VCaP (cell line): ENCODE results near the gene PLEKHG2.
A peak's percentile ranks its signal among the peaks of the same experiment; 100 is the strongest.

Experiments used
- H3K27ac ChIP-seq: fragments of 450-650 bp; 2 replicates; pipeline ENCODE4 v1.5.1; 2017
- TF ChIP-seq, protein P1 (sequence below): fragments of 450-650 bp; conservative IDR thresholded peaks from 2 replicates; pipeline ENCODE4 v1.5.1; 2017; ENCODE audit warnings: mild to moderate bottlenecking, moderate library complexity

PLEKHG2 gene

GRCh38 chr19:39405958-39406655, 6.4 kb upstream of the PLEKHG2 start:
- TF ChIP-seq, protein P1, sequence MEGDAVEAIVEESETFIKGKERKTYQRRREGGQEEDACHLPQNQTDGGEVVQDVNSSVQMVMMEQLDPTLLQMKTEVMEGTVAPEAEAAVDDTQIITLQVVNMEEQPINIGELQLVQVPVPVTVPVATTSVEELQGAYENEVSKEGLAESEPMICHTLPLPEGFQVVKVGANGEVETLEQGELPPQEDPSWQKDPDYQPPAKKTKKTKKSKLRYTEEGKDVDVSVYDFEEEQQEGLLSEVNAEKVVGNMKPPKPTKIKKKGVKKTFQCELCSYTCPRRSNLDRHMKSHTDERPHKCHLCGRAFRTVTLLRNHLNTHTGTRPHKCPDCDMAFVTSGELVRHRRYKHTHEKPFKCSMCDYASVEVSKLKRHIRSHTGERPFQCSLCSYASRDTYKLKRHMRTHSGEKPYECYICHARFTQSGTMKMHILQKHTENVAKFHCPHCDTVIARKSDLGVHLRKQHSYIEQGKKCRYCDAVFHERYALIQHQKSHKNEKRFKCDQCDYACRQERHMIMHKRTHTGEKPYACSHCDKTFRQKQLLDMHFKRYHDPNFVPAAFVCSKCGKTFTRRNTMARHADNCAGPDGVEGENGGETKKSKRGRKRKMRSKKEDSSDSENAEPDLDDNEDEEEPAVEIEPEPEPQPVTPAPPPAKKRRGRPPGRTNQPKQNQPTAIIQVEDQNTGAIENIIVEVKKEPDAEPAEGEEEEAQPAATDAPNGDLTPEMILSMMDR = no peak
- peak overlapping the region; percentile 96 for H3K27ac ChIP-seq

- H3K27ac ChIP-seq = peak within 1 kb of the TSS; percentile 96
Measured at GRCh38 chr19:39406656-39407409, 5.6 kb upstream of the PLEKHG2 start, which contains the start of gene ZFP36. TSS of gene ZFP36 (plus strand) at chr19:39406847. CDS start at chr19:39406905, 58 bp downstream.

GRCh38 chr19:39407410-39407659, 5.1 kb upstream of the PLEKHG2 start:
- TF ChIP-seq, protein P1 = no peak
- peak overlapping the region; percentile 96 for H3K27ac ChIP-seq

More at GRCh38 chr19:39406656-39407409, 5.6 kb upstream of the PLEKHG2 start, which contains the start of gene ZFP36:
- TF ChIP-seq, protein P1 = no peak

DNA sequence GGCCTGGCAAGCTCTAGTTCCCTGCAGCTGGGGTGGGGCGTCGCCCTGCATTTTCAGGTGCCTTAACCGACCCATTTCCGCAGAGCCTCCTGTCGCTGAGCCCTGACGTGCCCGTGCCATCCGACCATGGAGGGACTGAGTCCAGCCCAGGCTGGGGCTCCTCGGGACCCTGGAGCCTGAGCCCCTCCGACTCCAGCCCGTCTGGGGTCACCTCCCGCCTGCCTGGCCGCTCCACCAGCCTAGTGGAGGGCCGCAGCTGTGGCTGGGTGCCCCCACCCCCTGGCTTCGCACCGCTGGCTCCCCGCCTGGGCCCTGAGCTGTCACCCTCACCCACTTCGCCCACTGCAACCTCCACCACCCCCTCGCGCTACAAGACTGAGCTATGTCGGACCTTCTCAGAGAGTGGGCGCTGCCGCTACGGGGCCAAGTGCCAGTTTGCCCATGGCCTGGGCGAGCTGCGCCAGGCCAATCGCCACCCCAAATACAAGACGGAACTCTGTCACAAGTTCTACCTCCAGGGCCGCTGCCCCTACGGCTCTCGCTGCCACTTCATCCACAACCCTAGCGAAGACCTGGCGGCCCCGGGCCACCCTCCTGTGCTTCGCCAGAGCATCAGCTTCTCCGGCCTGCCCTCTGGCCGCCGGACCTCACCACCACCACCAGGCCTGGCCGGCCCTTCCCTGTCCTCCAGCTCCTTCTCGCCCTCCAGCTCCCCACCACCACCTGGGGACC, 4.6 kb upstream of the PLEKHG2 start:
- peak overlapping the region; percentile 96 for H3K27ac ChIP-seq
- TF ChIP-seq, protein P1 = no peak

GRCh38 chr19:39408392-39409207, 3.9 kb upstream of the PLEKHG2 start:
- peak overlapping the region; percentile 96 for H3K27ac ChIP-seq

DNA sequence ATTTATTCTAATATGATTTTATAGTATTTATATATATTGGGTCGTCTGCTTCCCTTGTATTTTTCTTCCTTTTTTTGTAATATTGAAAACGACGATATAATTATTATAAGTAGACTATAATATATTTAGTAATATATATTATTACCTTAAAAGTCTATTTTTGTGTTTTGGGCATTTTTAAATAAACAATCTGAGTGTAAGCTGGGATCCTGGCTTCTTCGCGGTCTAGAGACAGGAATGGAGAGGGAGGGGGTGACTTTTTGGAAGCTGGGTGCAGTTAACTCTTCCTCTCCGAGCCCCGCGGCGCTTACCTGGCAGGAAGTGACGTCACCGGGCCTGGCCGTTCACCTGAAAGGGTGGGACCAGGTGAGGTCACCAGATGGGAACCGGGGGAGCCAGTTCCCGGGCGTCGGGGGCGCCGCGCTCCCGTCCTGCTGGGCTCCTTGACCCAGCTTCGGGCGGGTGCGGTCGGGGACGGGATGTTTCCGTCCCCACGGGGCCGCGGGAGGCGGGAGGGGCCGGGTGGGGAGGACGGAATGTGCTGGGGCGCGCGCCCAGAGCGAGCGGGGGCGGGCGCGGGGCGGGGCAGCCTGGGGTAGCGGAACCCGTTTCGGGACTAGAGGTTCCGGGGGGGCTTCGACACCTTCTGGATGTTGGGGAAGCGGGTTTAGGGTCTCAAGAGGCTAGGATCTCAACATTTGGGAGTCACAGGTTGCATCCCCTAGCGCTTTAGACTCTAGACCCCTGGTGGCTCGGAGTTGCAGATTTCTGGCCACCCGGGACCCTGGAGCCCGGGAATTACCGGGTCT, 3.1 kb upstream of the PLEKHG2 start:
- TF ChIP-seq, protein P1 = no peak
- peak overlapping the region; percentile 96 for H3K27ac ChIP-seq

More at GRCh38 chr19:39408392-39409207, 3.9 kb upstream of the PLEKHG2 start:
- TF ChIP-seq, protein P1 = no peak
